GM23248 (cell line): Measurements from ENCODE around the gene DPEP2. TPM values are rescaled to one million over a fixed set of nuclear protein-coding genes. Genes with fewer than 3 reads are reported as not detected.

Experiments
- DNase-seq: peaks from one replicate; pipeline ENCODE4 v3.0.0-alpha.2; 2015
- H2AFZ ChIP-seq: fragments of 200-600 bp; sonication (generic); 2 replicates; pipeline ENCODE4 v1.6.1; 2016; ENCODE audit warnings: antibody characterized with exemption
- H3F3A ChIP-seq: fragments of 200-600 bp; sonication (generic); 2 replicates; pipeline ENCODE4 v1.6.1; 2016; ENCODE audit warnings: mild to moderate bottlenecking, antibody characterized with exemption, mixed run types; ENCODE audit not compliant: insufficient read depth
- H3K27ac ChIP-seq: fragments of 200-600 bp; sonication (generic); 2 replicates; pipeline ENCODE4 v1.5.1; 2016; ENCODE audit warnings: mild to moderate bottlenecking
- H3K27me3 ChIP-seq: fragments of 200-600 bp; sonication (generic); replicated peaks from 2 replicates; pipeline ENCODE4 v1.6.1; 2016; ENCODE audit warnings: mild to moderate bottlenecking; ENCODE audit not compliant: insufficient read depth
- H3K36me3 ChIP-seq: fragments of 200-600 bp; sonication (generic); 2 replicates; pipeline ENCODE4 v1.6.1; 2016; ENCODE audit warnings: low read depth, mild to moderate bottlenecking
- H3K4me1 ChIP-seq: fragments of 200-600 bp; sonication (generic); 2 replicates; pipeline ENCODE4 v1.6.1; 2016; ENCODE audit warnings: mild to moderate bottlenecking; ENCODE audit not compliant: insufficient read depth
- H3K4me2 ChIP-seq: fragments of 200-600 bp; sonication (generic); one replicate; pipeline ENCODE4 v1.6.1; 2016; ENCODE audit warnings: mild to moderate bottlenecking; ENCODE audit not compliant: unreplicated experiment
- H3K4me3 ChIP-seq: fragments of 200-600 bp; sonication (generic); 2 replicates; pipeline ENCODE4 v1.5.1; 2016; ENCODE audit warnings: mild to moderate bottlenecking
- H3K79me2 ChIP-seq: fragments of 200-600 bp; sonication (generic); 2 replicates; pipeline ENCODE4 v1.6.1; 2016; ENCODE audit warnings: mild to moderate bottlenecking; ENCODE audit not compliant: insufficient read depth
- H3K9ac ChIP-seq: fragments of 200-600 bp; sonication (generic); 2 replicates; pipeline ENCODE4 v1.6.1; 2016; ENCODE audit warnings: mild to moderate bottlenecking
- H3K9me2 ChIP-seq: fragments of 200-600 bp; sonication (generic); 2 replicates; pipeline ENCODE4 v1.6.1; 2016; ENCODE audit warnings: mixed run types, mild to moderate bottlenecking, moderate library complexity; ENCODE audit not compliant: insufficient read depth
- H3K9me3 ChIP-seq: fragments of 200-600 bp; sonication (generic); one replicate; pipeline ENCODE4 v1.6.1; 2017; ENCODE audit warnings: low read depth
- H4K20me1 ChIP-seq: fragments of 200-600 bp; sonication (generic); 2 replicates; pipeline ENCODE4 v1.6.0; 2016; ENCODE audit not compliant: insufficient read depth
- EZH2 ChIP-seq: fragments of 200-600 bp; sonication (generic); IDR thresholded peaks from 2 replicates; pipeline ENCODE4 v1.6.1; 2018; ENCODE audit warnings: antibody characterized with exemption, mild to moderate bottlenecking; ENCODE audit not compliant: insufficient read depth, poor library complexity, severe bottlenecking
- EZH2phosphoT487 ChIP-seq: fragments of 200-600 bp; sonication (generic); IDR thresholded peaks from 2 replicates; pipeline ENCODE4 v1.6.1; 2018; ENCODE audit warnings: antibody characterized with exemption, moderate library complexity, mild to moderate bottlenecking, low read depth; ENCODE audit not compliant: insufficient read depth
- WGBS, 2 experiments: methylation state at CpG; one replicate each; pipeline ENCODE4 v1.1.6; 2015 to 2017; ENCODE audit warnings: low lambda C conversion rate in 2 of 2, low coverage in 1 of 2; ENCODE audit errors: missing lambda C conversion rate in 2 of 2; 5-methylcytosine and 5-hydroxymethylcytosine counted together
- in situ Hi-C: fragments of 300-500 bp; cut with MboI; formaldehyde crosslinking; loops from 2 replicates; pipeline ENCODE4 v1.15.0; 2020
- polyA plus RNA-seq: library from polyadenylated mRNA; unstranded; fragments of >200 nt; fragmentation: Nextera tagmentation; extraction: Ambion mirVana; gene quantifications from 2 replicates; pipeline ENCODE4 v1.2.1, GENCODE V29; 2016
- total RNA-seq: library from RNA; depleted of rRNA; stranded (reverse); fragments of >200 nt; shearing (Covaris generic); gene quantifications from 2 replicates; pipeline ENCODE4 v1.2.3, GENCODE V29; 2014

The DPEP2 gene
- total and polyA plus RNA-seq, 2 experiments from 2014 or later = not detected

- Histone ChIP-seq H3K4me1 (no peaks in the 10 kb centered on the region), H3K79me2 (no peaks in the 10 kb centered on the region), H2AFZ (no peak overlapping the region), H3K4me3 (no peak overlapping the region), H3K4me2 (no peak overlapping the region), H3K27me3 (no peaks in the 10 kb centered on the region), H3K9me2 (no peaks in the 10 kb centered on the region), H3K9ac (no peak overlapping the region), H3K36me3 (no peaks in the 10 kb centered on the region), H3K9me3 (no peaks in the 10 kb centered on the region), H3F3A (no peaks in the 10 kb centered on the region), H3K27ac (no peak overlapping the region), H4K20me1 (no peaks in the 10 kb centered on the region)
- 69 to 70% methylated on average over 3 of the region's 3 CpGs for WGBS, 2 experiments
- TF ChIP-seq EZH2 = no peak
- no peak for TF ChIP-seq EZH2phosphoT487
- DNase-seq = no peak
- in situ Hi-C loops = no loop called here
Observed at GRCh38 chr16:67988675-67989074, 10.6 kb downstream of the DPEP2 start.

- Histone ChIP-seq H4K20me1 (no peaks in the 10 kb centered on the region), H3K79me2 (no peaks in the 10 kb centered on the region), H3K9ac (no peak overlapping the region), H2AFZ (no peak overlapping the region), H3K4me1 (no peaks in the 10 kb centered on the region), H3K9me3 (no peaks in the 10 kb centered on the region), H3K36me3 (no peaks in the 10 kb centered on the region), H3K27me3 (no peaks in the 10 kb centered on the region), H3K4me3 (no peak overlapping the region), H3F3A (no peaks in the 10 kb centered on the region), H3K9me2 (no peaks in the 10 kb centered on the region), H3K4me2 (no peak overlapping the region), H3K27ac (no peak overlapping the region)
- in situ Hi-C loops = no loop called here
- 75 to 83% methylated on average over 11 of the region's 11 CpGs for WGBS, 2 experiments
- no peak for TF ChIP-seq EZH2
- no peak for TF ChIP-seq EZH2phosphoT487
- DNase-seq = no peak
Observed at GRCh38 chr16:67987460-67988160, 11.7 kb downstream of the DPEP2 start.

- TF ChIP-seq EZH2phosphoT487 (no peak), EZH2 (no peak)
- H3K9ac ChIP-seq = no peak overlapping the region
- no peak overlapping the region for H2AFZ ChIP-seq
- no peaks in the 10 kb centered on the region for H3K27me3 ChIP-seq
- H4K20me1 ChIP-seq = no peaks in the 10 kb centered on the region
- no peak overlapping the region for H3K4me2 ChIP-seq
- no peak overlapping the region for H3K27ac ChIP-seq
- H3F3A ChIP-seq = no peaks in the 10 kb centered on the region
- H3K9me2 ChIP-seq = no peaks in the 10 kb centered on the region
- no peaks in the 10 kb centered on the region for H3K36me3 ChIP-seq
- in situ Hi-C loops = no loop called here
- H3K79me2 ChIP-seq = no peaks in the 10 kb centered on the region
- H3K9me3 ChIP-seq = no peaks in the 10 kb centered on the region
- 89 to 90% methylated on average over 5 of the region's 5 CpGs for WGBS, 2 experiments
- H3K4me3 ChIP-seq = no peak overlapping the region
- no peak for DNase-seq
- H3K4me1 ChIP-seq = no peaks in the 10 kb centered on the region
Observed at GRCh38 chr16:67986949-67987348, 12.3 kb downstream of the DPEP2 start.

GRCh38 chr16:67982011-67982696 is 17.1 kb downstream of the DPEP2 start:
- no peak overlapping the region for H3K27ac ChIP-seq
- H3F3A ChIP-seq = no peaks in the 10 kb centered on the region
- H3K4me1 ChIP-seq = no peaks in the 10 kb centered on the region
- H3K4me3 ChIP-seq = no peak overlapping the region
- no peak overlapping the region for H3K9ac ChIP-seq
- H3K4me2 ChIP-seq = no peak overlapping the region
- H2AFZ ChIP-seq = no peak overlapping the region
- H3K79me2 ChIP-seq = no peaks in the 10 kb centered on the region
- TF ChIP-seq EZH2 = no peak
- TF ChIP-seq EZH2phosphoT487 = no peak
- no peak for DNase-seq
- H3K9me2 ChIP-seq = no peaks in the 10 kb centered on the region
- no peaks in the 10 kb centered on the region for H4K20me1 ChIP-seq
- no peaks in the 10 kb centered on the region for H3K36me3 ChIP-seq
- no peaks in the 10 kb centered on the region for H3K27me3 ChIP-seq
- in situ Hi-C loops = no loop called here
- WGBS, 2 experiments = 91 to 94% methylated on average over 32 to 49 of the region's 49 CpGs
- H3K9me3 ChIP-seq = no peaks in the 10 kb centered on the region
